ENCODE data around the gene PAQR4. TPM values are rescaled to one million over a fixed set of nuclear protein-coding genes. Genes with fewer than 3 reads are reported as not detected.
A peak's percentile ranks its signal among the peaks of the same experiment; 100 is the strongest.

Gene PAQR4
- total and polyA plus RNA-seq, 8 donors: 9.5 to 20.1 (median 15.4) TPM

GRCh38 chr16:2999929-3000328 is 30.8 kb downstream of the PAQR4 start:
- intact Hi-C loops (cut with DNase I): no loop called here
- H3K4me3 ChIP-seq: no peak overlapping the region
- peaks cover 0 to 5% of the 10 kb centered on the region in 2 donors for H3K4me1 ChIP-seq
- peaks cover under 1 to 15% of the 10 kb centered on the region in 2 donors for H3K27me3 ChIP-seq
- H3K36me3 ChIP-seq: no peaks in the 10 kb centered on the region
- H3K27ac ChIP-seq: no peak overlapping the region
- DNase-seq (no peak), ATAC-seq (no peak)
- no peak for TF ChIP-seq CTCF (IDR thresholded peaks at IDR 0.05)
- H3K9me3 ChIP-seq: no peaks in the 10 kb centered on the region

GRCh38 chr16:3000540-3000939 is 31.4 kb downstream of the PAQR4 start:
- Histone ChIP-seq H3K4me1 (peaks cover 0 to 11% of the 10 kb centered on the region in 2 donors), H3K9me3 (no peaks in the 10 kb centered on the region), H3K27ac (no peak overlapping the region), H3K4me3 (no peak overlapping the region), H3K36me3 (no peaks in the 10 kb centered on the region), H3K27me3 (peaks cover 2 to 21% of the 10 kb centered on the region in 2 donors)
- ATAC-seq (no peak), DNase-seq (no peak)
- intact Hi-C loops (cut with DNase I): no loop called here
- TF ChIP-seq CTCF (IDR thresholded peaks at IDR 0.05): no peak

- Histone ChIP-seq H3K4me3 (no peak overlapping the region), H3K27ac (no peak overlapping the region), H3K4me1 (peaks cover 0 to 18% of the 10 kb centered on the region in 2 donors), H3K9me3 (no peaks in the 10 kb centered on the region), H3K27me3 (peaks cover 6 to 29% of the 10 kb centered on the region in 2 donors), H3K36me3 (no peaks in the 10 kb centered on the region)
- intact Hi-C loops (cut with DNase I): no loop called here
- TF ChIP-seq CTCF (IDR thresholded peaks at IDR 0.05): no peak
- ATAC-seq (no peak), DNase-seq (no peak)
Measured at GRCh38 chr16:3001316-3001715, 32.2 kb downstream of the PAQR4 start.

- Histone ChIP-seq H3K4me3 (peak overlapping the region in 1 of 2 donors; percentile 47), H3K9me3 (no peaks in the 10 kb centered on the region), H3K36me3 (no peaks in the 10 kb centered on the region), H3K4me1 (peaks cover 5 to 43% of the 10 kb centered on the region in 2 donors), H3K27me3 (peaks cover 6 to 49% of the 10 kb centered on the region in 2 donors), H3K27ac (no peak overlapping the region)
- ATAC-seq (peak; percentile 96), DNase-seq (peak; percentile 85 to 98 (median 97))
- TF ChIP-seq CTCF (IDR thresholded peaks at IDR 0.05): peak; percentile 32 to 41
- intact Hi-C loops (cut with DNase I): no loop called here
Measured at GRCh38 chr16:3003582-3004270, 34.6 kb downstream of the PAQR4 start.

- intact Hi-C loops (cut with DNase I): no loop called here
- Histone ChIP-seq H3K4me1 (peaks cover 7 to 48% of the 10 kb centered on the region in 2 donors), H3K9me3 (no peaks in the 10 kb centered on the region), H3K4me3 (peak overlapping the region in 1 of 2 donors; percentile 47), H3K36me3 (no peaks in the 10 kb centered on the region), H3K27me3 (peaks cover 6 to 55% of the 10 kb centered on the region in 2 donors), H3K27ac (no peak overlapping the region)
- ATAC-seq: no peak
- TF ChIP-seq CTCF (IDR thresholded peaks at IDR 0.05): no peak
- DNase-seq: peak in 1 of 4 donors; percentile 85
Measured at GRCh38 chr16:3004319-3004718, 35.2 kb downstream of the PAQR4 start.
